Esophagus squamous epithelium (tissue), 4 donors: ENCODE results near the gene SPATA25.

Source experiments
- POLR2A ChIP-seq, 4 donors: fragments of 450-650 bp; IDR thresholded peaks; one replicate each; pipeline ENCODE4 v1.6.1; 2017; ENCODE audit warnings: antibody characterized with exemption in 4 of 4, mild to moderate bottlenecking in 4 of 4, moderate library complexity in 3 of 4
- TF ChIP-seq, protein P1 (sequence below), 6 experiments: fragments of 450-650 bp in 4 of 6; fragments of 200-600 bp in 2 of 6; sonication (generic) in 2 of 6; IDR thresholded peaks; one replicate each; pipeline ENCODE4 v1.5.1; 2016 to 2019; ENCODE audit warnings: antibody characterized with exemption in 6 of 6, mild to moderate bottlenecking in 4 of 6, moderate library complexity in 4 of 6

DNA sequence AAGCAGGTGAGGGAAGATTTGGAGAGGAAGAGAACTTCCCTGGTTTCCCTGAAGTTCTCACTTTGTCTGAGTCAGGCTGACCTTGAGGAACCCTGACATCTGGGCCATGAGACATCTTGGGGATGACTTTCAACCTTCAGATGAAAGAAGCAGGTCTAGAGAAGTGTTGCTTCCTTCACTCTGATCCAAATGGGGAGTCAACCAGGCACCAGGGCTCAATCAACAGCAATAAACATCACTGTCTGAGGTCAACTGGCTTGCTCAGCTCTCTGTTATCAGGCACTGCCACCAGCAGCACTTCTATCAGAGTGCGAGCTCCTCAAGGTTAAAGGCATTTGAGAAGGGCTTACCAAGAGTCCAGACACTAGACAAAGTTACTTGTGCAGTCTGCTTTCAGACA lies 36.5 kb downstream of the SPATA25 start:
- TF ChIP-seq, protein P1, sequence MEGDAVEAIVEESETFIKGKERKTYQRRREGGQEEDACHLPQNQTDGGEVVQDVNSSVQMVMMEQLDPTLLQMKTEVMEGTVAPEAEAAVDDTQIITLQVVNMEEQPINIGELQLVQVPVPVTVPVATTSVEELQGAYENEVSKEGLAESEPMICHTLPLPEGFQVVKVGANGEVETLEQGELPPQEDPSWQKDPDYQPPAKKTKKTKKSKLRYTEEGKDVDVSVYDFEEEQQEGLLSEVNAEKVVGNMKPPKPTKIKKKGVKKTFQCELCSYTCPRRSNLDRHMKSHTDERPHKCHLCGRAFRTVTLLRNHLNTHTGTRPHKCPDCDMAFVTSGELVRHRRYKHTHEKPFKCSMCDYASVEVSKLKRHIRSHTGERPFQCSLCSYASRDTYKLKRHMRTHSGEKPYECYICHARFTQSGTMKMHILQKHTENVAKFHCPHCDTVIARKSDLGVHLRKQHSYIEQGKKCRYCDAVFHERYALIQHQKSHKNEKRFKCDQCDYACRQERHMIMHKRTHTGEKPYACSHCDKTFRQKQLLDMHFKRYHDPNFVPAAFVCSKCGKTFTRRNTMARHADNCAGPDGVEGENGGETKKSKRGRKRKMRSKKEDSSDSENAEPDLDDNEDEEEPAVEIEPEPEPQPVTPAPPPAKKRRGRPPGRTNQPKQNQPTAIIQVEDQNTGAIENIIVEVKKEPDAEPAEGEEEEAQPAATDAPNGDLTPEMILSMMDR (IDR thresholded peaks at IDR 0.05) = no peak
- no peak for TF ChIP-seq POLR2A (IDR thresholded peaks at IDR 0.05)
